ENCODE measurements around the gene VIPR2. TPM values are rescaled to one million over a fixed set of nuclear protein-coding genes. Genes with fewer than 3 reads are reported as not detected.
"Not testable (repeated sequence)": the region's sequence is repeated elsewhere in the genome, so short reads cannot be mapped to it uniquely, and the experiment has no call there.

The VIPR2 gene
- total RNA-seq, 6 donors from 2014 or later, result 0.30 to 0.74 (median 0.40) TPM; not detected in 3

GRCh38 chr7:159125104-159125954 lies 19.3 kb downstream of the VIPR2 start:
- WGBS, 2 donors, result 75 to 81% methylated on average over 4 to 9 of the region's 9 CpGs
- DNase-seq, result peak in 1 of 2 donors; percentile 8
- no peak for TF ChIP-seq CTCF (IDR thresholded peaks at IDR 0.05)
- no peak for TF ChIP-seq POLR2A (IDR thresholded peaks at IDR 0.05)
- TF ChIP-seq POLR2AphosphoS5 (IDR thresholded peaks at IDR 0.05), result no peak
- no peak for TF ChIP-seq EP300 (IDR thresholded peaks at IDR 0.05)
- no peaks in the 10 kb centered on the region for H3K9me3 ChIP-seq
- ATAC-seq (ENCODE audit: low FRiP score in 2 of 2), result no peak
- H3K36me3 ChIP-seq, result no peaks in the 10 kb centered on the region
- H3K4me1 ChIP-seq, result no peaks in the 10 kb centered on the region
- H3K4me3 ChIP-seq, result no peak overlapping the region
- no peak overlapping the region for H3K27ac ChIP-seq
- H3K27me3 ChIP-seq, result no peaks in the 10 kb centered on the region

GRCh38 chr7:159123793-159124192 lies 20.9 kb downstream of the VIPR2 start:
- H3K4me1 ChIP-seq; H3K36me3 ChIP-seq; H3K4me3 ChIP-seq; H3K27ac ChIP-seq; ATAC-seq (ENCODE audit: low FRiP score in 2 of 2); H3K9me3 ChIP-seq; H3K27me3 ChIP-seq; DNase-seq: not testable (repeated sequence)
- WGBS, 2 donors, result 51 to 58% methylated on average over 1 of the region's 1 CpG

- H3K27ac ChIP-seq; ATAC-seq (ENCODE audit: low FRiP score in 2 of 2); DNase-seq; H3K27me3 ChIP-seq; H3K9me3 ChIP-seq; H3K4me3 ChIP-seq; H3K4me1 ChIP-seq; H3K36me3 ChIP-seq: not testable (repeated sequence)
These were observed 21.4 kb downstream of the VIPR2 start for GRCh38 chr7:159123294-159123693.

- Histone ChIP-seq H3K36me3 (no peaks in the 10 kb centered on the region), H3K27ac (no peak overlapping the region), H3K9me3 (no peaks in the 10 kb centered on the region), H3K4me3 (no peak overlapping the region), H3K27me3 (no peaks in the 10 kb centered on the region), H3K4me1 (no peaks in the 10 kb centered on the region)
- ATAC-seq (ENCODE audit: low FRiP score in 2 of 2) (no peak), DNase-seq (peak in 1 of 2 donors; percentile 8)
- WGBS, 2 donors, result 76 to 79% methylated on average over 5 to 7 of the region's 7 CpGs
- TF ChIP-seq POLR2A (IDR thresholded peaks at IDR 0.05), result no peak
- TF ChIP-seq EP300 (IDR thresholded peaks at IDR 0.05), result no peak
- no peak for TF ChIP-seq CTCF (IDR thresholded peaks at IDR 0.05)
- TF ChIP-seq POLR2AphosphoS5 (IDR thresholded peaks at IDR 0.05), result no peak
These were observed 22.4 kb downstream of the VIPR2 start for GRCh38 chr7:159122276-159122675.

GRCh38 chr7:159121476-159121875 lies 23.2 kb downstream of the VIPR2 start:
- 95 to 97% methylated on average over 4 of the region's 4 CpGs for WGBS, 2 donors
- H3K27ac ChIP-seq, result no peak overlapping the region
- no peak overlapping the region for H3K4me3 ChIP-seq
- DNase-seq (peak in 1 of 2 donors; percentile 4), ATAC-seq (ENCODE audit: low FRiP score in 2 of 2) (no peak)
- no peaks in the 10 kb centered on the region for H3K27me3 ChIP-seq
- no peaks in the 10 kb centered on the region for H3K4me1 ChIP-seq
- no peak for TF ChIP-seq EP300 (IDR thresholded peaks at IDR 0.05)
- no peak for TF ChIP-seq POLR2A (IDR thresholded peaks at IDR 0.05)
- no peak for TF ChIP-seq CTCF (IDR thresholded peaks at IDR 0.05)
- TF ChIP-seq POLR2AphosphoS5 (IDR thresholded peaks at IDR 0.05), result no peak
- H3K9me3 ChIP-seq, result no peaks in the 10 kb centered on the region
- H3K36me3 ChIP-seq, result no peaks in the 10 kb centered on the region

- TF ChIP-seq POLR2AphosphoS5 (IDR thresholded peaks at IDR 0.05) (no peak), POLR2A (IDR thresholded peaks at IDR 0.05) (no peak), EP300 (IDR thresholded peaks at IDR 0.05) (no peak), CTCF (IDR thresholded peaks at IDR 0.05) (no peak)
These were observed 23.6 kb downstream of the VIPR2 start for GRCh38 chr7:159121068-159121467.

More at GRCh38 chr7:159121068-159121467, 23.6 kb downstream of the VIPR2 start:
- H3K9me3 ChIP-seq, result no peaks in the 10 kb centered on the region
- DNase-seq (peak in 1 of 2 donors; percentile 0), ATAC-seq (ENCODE audit: low FRiP score in 2 of 2) (no peak)
- H3K27me3 ChIP-seq, result no peaks in the 10 kb centered on the region
- H3K4me1 ChIP-seq, result no peaks in the 10 kb centered on the region
- H3K27ac ChIP-seq, result no peak overlapping the region
- WGBS, 2 donors, result 72 to 85% methylated on average over 8 to 9 of the region's 9 CpGs
- no peaks in the 10 kb centered on the region for H3K36me3 ChIP-seq
- no peak overlapping the region for H3K4me3 ChIP-seq
